Measurements from ENCODE around the gene FXYD3.
A peak's percentile ranks its signal among the peaks of the same experiment; 100 is the strongest.

The FXYD3 gene

GRCh38 chr19:35165200-35166058, 49.8 kb downstream of the FXYD3 start:
- DNase-seq: no peak

GRCh38 chr19:35166100-35167063, 50.8 kb downstream of the FXYD3 start:
- DNase-seq: no peak

GRCh38 chr19:35167251-35168119, 51.9 kb downstream of the FXYD3 start:
- no peak for DNase-seq

DNA sequence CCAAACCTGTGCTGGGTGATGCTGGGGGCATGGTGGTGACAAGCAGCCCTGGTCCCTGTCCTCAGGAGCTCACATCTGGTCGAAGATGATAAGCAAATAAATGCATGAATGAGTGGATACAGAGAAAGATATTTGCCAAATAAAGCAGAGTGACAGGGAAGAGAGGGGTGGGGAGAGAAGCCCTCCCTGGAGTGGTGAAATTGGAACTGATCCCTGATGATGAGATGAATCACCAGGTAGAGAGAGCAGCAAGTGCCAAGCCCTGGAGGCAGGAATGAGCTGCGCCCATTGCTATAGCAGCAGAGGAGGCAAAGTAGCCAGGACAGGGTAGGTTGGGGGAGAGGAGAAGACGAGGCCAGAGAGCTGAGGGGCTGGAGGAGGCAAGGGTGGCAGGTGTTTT, 52.6 kb downstream of the FXYD3 start:
- no peak for DNase-seq

DNA sequence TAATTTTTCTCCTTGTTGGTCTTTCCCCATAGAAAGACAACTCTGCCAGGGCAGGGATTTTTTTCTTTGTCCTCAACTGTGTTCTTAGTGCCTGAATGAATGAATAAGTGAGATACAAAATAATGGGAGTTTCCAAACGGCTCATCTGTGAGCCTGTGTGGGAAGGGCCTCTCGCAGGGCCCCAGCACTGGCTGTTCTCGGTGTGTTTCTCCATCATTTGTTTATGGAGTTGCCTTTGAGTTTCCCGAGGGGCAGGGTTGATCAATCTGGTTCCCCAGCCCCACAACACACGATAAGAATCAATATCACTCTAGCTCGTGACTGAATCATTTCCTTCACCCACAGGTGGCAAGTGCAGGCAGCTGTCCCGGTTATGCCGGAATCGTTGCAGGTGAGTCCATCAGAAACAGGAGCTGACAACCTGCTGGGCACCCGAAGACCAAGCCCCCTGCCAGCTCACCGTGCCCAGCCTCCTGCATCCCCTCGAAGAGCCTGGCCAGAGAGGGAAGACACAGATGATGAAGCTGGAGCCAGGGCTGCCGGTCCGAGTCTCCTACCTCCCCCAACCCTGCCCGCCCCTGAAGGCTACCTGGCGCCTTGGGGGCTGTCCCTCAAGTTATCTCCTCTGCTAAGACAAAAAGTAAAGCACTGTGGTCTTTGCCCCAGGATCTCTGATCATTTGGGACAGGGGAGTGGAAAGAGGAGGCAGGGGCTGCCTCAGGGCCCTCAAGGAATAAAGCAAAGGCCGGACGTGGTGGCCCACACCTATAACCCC, 53.8 kb downstream of the FXYD3 start:
- no peak for DNase-seq

- DNase-seq: peak in 1 of 2 donors; percentile 8
Observed at GRCh38 chr19:35170359-35171061, 54.9 kb downstream of the FXYD3 start.

DNA sequence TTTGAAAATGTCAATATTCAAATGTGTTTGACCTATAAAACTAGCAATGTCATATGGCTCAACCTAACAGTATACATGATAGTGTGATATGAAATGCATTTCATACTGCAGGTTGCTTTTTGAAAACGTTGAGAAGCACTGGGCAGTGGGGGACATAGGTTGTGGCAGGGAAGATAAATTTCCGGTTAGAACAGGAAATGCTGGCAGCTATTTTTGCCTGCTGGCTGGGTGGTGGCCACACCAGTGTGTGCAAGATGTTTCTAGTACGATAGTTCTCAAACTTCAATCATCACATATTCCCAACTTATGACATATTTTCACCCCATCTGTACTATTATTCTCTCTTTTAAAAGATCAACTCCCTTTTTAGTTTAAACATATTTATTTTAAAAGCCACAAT, 56.1 kb downstream of the FXYD3 start:
- DNase-seq: no peak

All from stimulated activated CD4-positive, alpha-beta T cell treated with anti-CD3 and anti-CD28 coated beads, Interleukin-2, amount 100 ng/mL, for 24 hours (primary cell).